ENCODE measurements around the gene OGT. TPM values are rescaled to one million over a fixed set of nuclear protein-coding genes. Genes with fewer than 3 reads are reported as not detected.
A peak's percentile ranks its signal among the peaks of the same experiment; 100 is the strongest.
"Not testable (repeated sequence)": the region's sequence is repeated elsewhere in the genome, so short reads cannot be mapped to it uniquely, and the experiment has no call there.

Gene OGT
- total RNA-seq, 1 experiment from 2014 or later = 211 TPM

- H3K27me3 ChIP-seq (replicated peaks; ENCODE audit: control insufficient read depth, insufficient read depth, low read length) = no peaks in the 10 kb centered on the region
- no peaks in the 10 kb centered on the region for H3K36me3 ChIP-seq (ENCODE audit: control insufficient read depth, insufficient read depth, low read length)
- H3K36me3 Mint-ChIP-seq (ENCODE audit: insufficient read depth, unreplicated experiment) = peaks cover 15% of the 10 kb centered on the region
- no peaks in the 10 kb centered on the region for H3K9me3 ChIP-seq
- H3K9me3 Mint-ChIP-seq (ENCODE audit: unreplicated experiment) = no peaks in the 10 kb centered on the region
- H3K4me1 Mint-ChIP-seq (ENCODE audit: low read depth, unreplicated experiment) = no peaks in the 10 kb centered on the region
- CTCF ChIA-PET = interaction anchor here (0.8 kb wide), 1 partner anchor 63 kb away, joined by 3 read pairs; no protein-coding TSS in a partner anchor
- H3K4me3 Mint-ChIP-seq (ENCODE audit: unreplicated experiment) = peak overlapping the region; percentile 81
- H3K4me3 ChIP-seq (ENCODE audit: low read depth, low read length) = peak overlapping the region; percentile 49
- TF ChIP-seq CTCF (IDR thresholded peaks at IDR 0.05; ENCODE audit: insufficient read depth in 1 of 2, low read depth in 1 of 2, low read length in 1 of 2, severe bottlenecking in 1 of 2, unreplicated experiment in 1 of 2) = no peak
- no peaks in the 10 kb centered on the region for H3K4me1 ChIP-seq
- BruUV-seq (replicated peaks) = no TSS peak
- peak; percentile 62 to 66 for DNase-seq
- POLR2A ChIA-PET = no interaction called here
- H3K27ac Mint-ChIP-seq (ENCODE audit: unreplicated experiment) = peak overlapping the region; percentile 78
- no peaks in the 10 kb centered on the region for H3K27me3 Mint-ChIP-seq (ENCODE audit: insufficient read depth, unreplicated experiment)
- intact Hi-C loops (cut with micrococcal nuclease; ENCODE audit: unreplicated experiment) = loop anchor here (1.0 kb wide), 1 partner anchor 40 kb away; no protein-coding TSS in a partner anchor
Observed at GRCh38 chrX:71492231-71493065, 40.5 kb upstream of the OGT start.

- no peaks in the 10 kb centered on the region for H3K27me3 ChIP-seq (replicated peaks; ENCODE audit: control insufficient read depth, insufficient read depth, low read length)
- peak in 1 of 2 experiments; percentile 4 for DNase-seq
- H3K4me3 ChIP-seq (ENCODE audit: low read depth, low read length) = peak overlapping the region; percentile 49
- no peaks in the 10 kb centered on the region for H3K36me3 ChIP-seq (ENCODE audit: control insufficient read depth, insufficient read depth, low read length)
- no peaks in the 10 kb centered on the region for H3K9me3 Mint-ChIP-seq (ENCODE audit: unreplicated experiment)
- no TSS peak for BruUV-seq (replicated peaks)
- H3K27me3 Mint-ChIP-seq (ENCODE audit: insufficient read depth, unreplicated experiment) = no peaks in the 10 kb centered on the region
- ChIA-PET POLR2A (no interaction called here), CTCF (no interaction called here)
- no peaks in the 10 kb centered on the region for H3K4me1 Mint-ChIP-seq (ENCODE audit: low read depth, unreplicated experiment)
- intact Hi-C loops (cut with micrococcal nuclease; ENCODE audit: unreplicated experiment) = no loop called here
- H3K9me3 ChIP-seq = no peaks in the 10 kb centered on the region
- H3K27ac Mint-ChIP-seq (ENCODE audit: unreplicated experiment) = no peak overlapping the region
- H3K36me3 Mint-ChIP-seq (ENCODE audit: insufficient read depth, unreplicated experiment) = peaks cover 15% of the 10 kb centered on the region
- TF ChIP-seq CTCF (IDR thresholded peaks at IDR 0.05; ENCODE audit: insufficient read depth in 1 of 2, low read depth in 1 of 2, low read length in 1 of 2, severe bottlenecking in 1 of 2, unreplicated experiment in 1 of 2) = no peak
- peak overlapping the region; percentile 81 for H3K4me3 Mint-ChIP-seq (ENCODE audit: unreplicated experiment)
- H3K4me1 ChIP-seq = no peaks in the 10 kb centered on the region
Observed at GRCh38 chrX:71493111-71493613, 39.7 kb upstream of the OGT start.

GRCh38 chrX:71495979-71496378 is 36.9 kb upstream of the OGT start:
- H3K27me3 Mint-ChIP-seq (ENCODE audit: insufficient read depth, unreplicated experiment); H3K36me3 ChIP-seq (ENCODE audit: control insufficient read depth, insufficient read depth, low read length); intact Hi-C loops (cut with micrococcal nuclease; ENCODE audit: unreplicated experiment); DNase-seq; H3K27me3 ChIP-seq (replicated peaks; ENCODE audit: control insufficient read depth, insufficient read depth, low read length); H3K36me3 Mint-ChIP-seq (ENCODE audit: insufficient read depth, unreplicated experiment); POLR2A ChIA-PET; H3K27ac Mint-ChIP-seq (ENCODE audit: unreplicated experiment); H3K4me1 ChIP-seq; CTCF ChIA-PET; H3K9me3 ChIP-seq; BruUV-seq (replicated peaks); H3K4me3 Mint-ChIP-seq (ENCODE audit: unreplicated experiment); H3K4me1 Mint-ChIP-seq (ENCODE audit: low read depth, unreplicated experiment); H3K9me3 Mint-ChIP-seq (ENCODE audit: unreplicated experiment); H3K4me3 ChIP-seq (ENCODE audit: low read depth, low read length): not testable (repeated sequence)
